Measurements from ENCODE around the gene IKZF2. TPM values are rescaled to one million over a fixed set of nuclear protein-coding genes. Genes with fewer than 3 reads are reported as not detected.

IKZF2 gene
- total and polyA plus RNA-seq, 4 donors, result 0.35 to 4.7 (median 2.5) TPM

- H3K4me3 ChIP-seq (ENCODE audit: low read depth in 1 of 3, low read length in 3 of 3), result no peak overlapping the region
- TF ChIP-seq NR2F2 (IDR thresholded peaks at IDR 0.05), result no peak
- TF ChIP-seq RXRA (IDR thresholded peaks at IDR 0.05), result no peak
- TF ChIP-seq FOXA1 (IDR thresholded peaks at IDR 0.05), result no peak
- TF ChIP-seq SP1 (IDR thresholded peaks at IDR 0.05), result no peak
- no peak for TF ChIP-seq ATF3 (IDR thresholded peaks at IDR 0.05)
- TF ChIP-seq JUND (IDR thresholded peaks at IDR 0.05), result no peak
- no peak for TF ChIP-seq RAD21 (IDR thresholded peaks at IDR 0.05)
- TF ChIP-seq HNF4A (conservative IDR thresholded peaks at IDR 0.05), result no peak
- no peak for TF ChIP-seq CTCF (IDR thresholded peaks at IDR 0.05; ENCODE audit: low read depth, low read length, missing input control)
- TF ChIP-seq GABPA (IDR thresholded peaks at IDR 0.05 in 1 of 2, conservative IDR thresholded peaks at IDR 0.05 in 1 of 2), result no peak
- no peak for TF ChIP-seq HNF4G (IDR thresholded peaks at IDR 0.05)
- TF ChIP-seq TAF1 (conservative IDR thresholded peaks at IDR 0.05), result no peak
- TF ChIP-seq ZBTB33 (IDR thresholded peaks at IDR 0.05), result no peak
- no peak for TF ChIP-seq FOXA2 (IDR thresholded peaks at IDR 0.05)
- TF ChIP-seq, protein P1, sequence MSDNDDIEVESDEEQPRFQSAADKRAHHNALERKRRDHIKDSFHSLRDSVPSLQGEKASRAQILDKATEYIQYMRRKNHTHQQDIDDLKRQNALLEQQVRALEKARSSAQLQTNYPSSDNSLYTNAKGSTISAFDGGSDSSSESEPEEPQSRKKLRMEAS (IDR thresholded peaks at IDR 0.05), result no peak
- no peak for TF ChIP-seq YY1 (IDR thresholded peaks at IDR 0.05)
- no peak for TF ChIP-seq EGR1 (IDR thresholded peaks at IDR 0.05; ENCODE audit: low read depth in 2 of 2)
- TF ChIP-seq, protein P2, sequence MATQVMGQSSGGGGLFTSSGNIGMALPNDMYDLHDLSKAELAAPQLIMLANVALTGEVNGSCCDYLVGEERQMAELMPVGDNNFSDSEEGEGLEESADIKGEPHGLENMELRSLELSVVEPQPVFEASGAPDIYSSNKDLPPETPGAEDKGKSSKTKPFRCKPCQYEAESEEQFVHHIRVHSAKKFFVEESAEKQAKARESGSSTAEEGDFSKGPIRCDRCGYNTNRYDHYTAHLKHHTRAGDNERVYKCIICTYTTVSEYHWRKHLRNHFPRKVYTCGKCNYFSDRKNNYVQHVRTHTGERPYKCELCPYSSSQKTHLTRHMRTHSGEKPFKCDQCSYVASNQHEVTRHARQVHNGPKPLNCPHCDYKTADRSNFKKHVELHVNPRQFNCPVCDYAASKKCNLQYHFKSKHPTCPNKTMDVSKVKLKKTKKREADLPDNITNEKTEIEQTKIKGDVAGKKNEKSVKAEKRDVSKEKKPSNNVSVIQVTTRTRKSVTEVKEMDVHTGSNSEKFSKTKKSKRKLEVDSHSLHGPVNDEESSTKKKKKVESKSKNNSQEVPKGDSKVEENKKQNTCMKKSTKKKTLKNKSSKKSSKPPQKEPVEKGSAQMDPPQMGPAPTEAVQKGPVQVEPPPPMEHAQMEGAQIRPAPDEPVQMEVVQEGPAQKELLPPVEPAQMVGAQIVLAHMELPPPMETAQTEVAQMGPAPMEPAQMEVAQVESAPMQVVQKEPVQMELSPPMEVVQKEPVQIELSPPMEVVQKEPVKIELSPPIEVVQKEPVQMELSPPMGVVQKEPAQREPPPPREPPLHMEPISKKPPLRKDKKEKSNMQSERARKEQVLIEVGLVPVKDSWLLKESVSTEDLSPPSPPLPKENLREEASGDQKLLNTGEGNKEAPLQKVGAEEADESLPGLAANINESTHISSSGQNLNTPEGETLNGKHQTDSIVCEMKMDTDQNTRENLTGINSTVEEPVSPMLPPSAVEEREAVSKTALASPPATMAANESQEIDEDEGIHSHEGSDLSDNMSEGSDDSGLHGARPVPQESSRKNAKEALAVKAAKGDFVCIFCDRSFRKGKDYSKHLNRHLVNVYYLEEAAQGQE (IDR thresholded peaks at IDR 0.05), result no peak
- no peak overlapping the region for H3K9ac ChIP-seq (ENCODE audit: low read depth in 1 of 2, low read length in 2 of 2)
- no peaks in the 10 kb centered on the region for H3K4me1 ChIP-seq (ENCODE audit: control insufficient read depth in 4 of 4, insufficient read depth in 4 of 4, low read length in 3 of 4)
- no peak for DNase-seq (ENCODE audit: low spot score)
- no peak overlapping the region for H3K27ac ChIP-seq (ENCODE audit: low read depth in 1 of 2, low read length in 2 of 2)
- no peaks in the 10 kb centered on the region for H3K9me3 ChIP-seq (ENCODE audit: control insufficient read depth in 4 of 4, low read length in 3 of 4)
- no peaks in the 10 kb centered on the region for H3K36me3 ChIP-seq (ENCODE audit: control insufficient read depth in 4 of 4, insufficient read depth in 3 of 4, low read depth in 1 of 4, low read length in 3 of 4)
- H3K27me3 ChIP-seq (ENCODE audit: control insufficient read depth in 4 of 4, insufficient read depth in 4 of 4, low read length in 3 of 4), result no peaks in the 10 kb centered on the region
These were observed 193.8 kb downstream of the IKZF2 start for GRCh38 chr2:212957624-212958023.
